NCI-H146 (cell line): ENCODE results near the gene APOL1.
"Not testable (repeated sequence)": the region's sequence is repeated elsewhere in the genome, so short reads cannot be mapped to it uniquely, and the experiment has no call there.

Experiments used
- DNase-seq: peaks from one replicate; lab custom pipeline; 2025; lab: John Stamatoyannopoulos, UW

APOL1 gene

GRCh38 chr22:36225333-36225922 is 27.5 kb upstream of the APOL1 start:
- DNase-seq: no peak

DNA sequence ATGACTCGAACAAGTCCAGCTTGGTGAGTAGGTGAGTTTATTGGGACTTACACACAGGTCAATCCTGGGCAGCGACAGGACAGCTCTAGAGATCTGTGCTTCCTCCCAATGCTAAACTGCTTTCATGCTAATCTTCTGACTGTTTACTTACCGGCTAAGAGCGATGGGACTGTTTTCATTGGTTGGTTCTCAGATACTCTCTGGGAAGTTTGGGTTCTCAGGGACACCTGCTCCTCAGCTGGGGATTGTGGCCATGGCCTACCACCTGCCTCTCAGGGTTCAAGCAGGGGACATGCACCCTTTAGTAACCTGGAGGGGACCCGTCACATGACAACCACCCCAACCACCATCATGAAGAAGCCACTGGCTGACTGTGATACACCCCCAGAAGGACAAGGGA is 26.7 kb upstream of the APOL1 start:
- no peak for DNase-seq

GRCh38 chr22:36227396-36227795 is 25.5 kb upstream of the APOL1 start:
- no peak for DNase-seq

DNA sequence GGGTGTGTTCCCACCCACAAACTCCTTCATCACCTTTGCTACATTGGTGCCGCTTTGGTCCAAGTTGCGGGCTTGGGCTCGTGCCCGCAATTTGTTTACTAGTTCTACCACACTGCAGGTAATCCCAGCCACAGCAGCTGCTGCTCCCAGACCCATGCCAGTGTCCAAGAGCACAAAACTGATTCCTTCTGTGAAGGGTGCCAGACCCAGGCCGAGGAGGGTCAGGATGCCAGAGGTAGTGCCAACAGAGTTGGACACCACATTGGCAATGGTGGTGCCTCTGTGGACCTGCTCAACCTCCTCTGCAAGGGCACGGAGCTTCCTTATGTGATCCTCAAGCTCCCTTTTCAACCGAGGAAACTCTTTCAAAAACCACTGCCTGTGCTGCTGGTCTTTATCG is 25.1 kb upstream of the APOL1 start:
- DNase-seq: no peak

DNA sequence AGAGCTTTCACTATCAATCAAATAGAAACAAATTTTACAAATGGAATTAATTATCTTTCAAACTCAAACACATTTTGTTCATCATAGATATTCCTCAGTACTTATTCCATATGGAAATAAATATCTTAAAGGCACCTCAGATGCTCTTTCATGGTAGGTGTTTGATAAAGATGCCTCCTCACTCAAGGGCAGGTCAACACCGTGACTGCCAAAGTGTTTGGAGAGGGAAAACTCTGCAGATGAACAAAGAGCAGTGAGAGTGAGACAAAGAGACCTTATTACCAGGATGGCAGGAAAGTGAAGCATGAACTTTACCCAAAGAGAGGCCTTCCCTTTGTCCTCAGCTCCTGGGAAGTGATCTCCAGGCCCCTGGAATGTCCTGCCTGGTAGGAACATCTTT is 24.6 kb upstream of the APOL1 start:
- DNase-seq: not testable (repeated sequence)

DNA sequence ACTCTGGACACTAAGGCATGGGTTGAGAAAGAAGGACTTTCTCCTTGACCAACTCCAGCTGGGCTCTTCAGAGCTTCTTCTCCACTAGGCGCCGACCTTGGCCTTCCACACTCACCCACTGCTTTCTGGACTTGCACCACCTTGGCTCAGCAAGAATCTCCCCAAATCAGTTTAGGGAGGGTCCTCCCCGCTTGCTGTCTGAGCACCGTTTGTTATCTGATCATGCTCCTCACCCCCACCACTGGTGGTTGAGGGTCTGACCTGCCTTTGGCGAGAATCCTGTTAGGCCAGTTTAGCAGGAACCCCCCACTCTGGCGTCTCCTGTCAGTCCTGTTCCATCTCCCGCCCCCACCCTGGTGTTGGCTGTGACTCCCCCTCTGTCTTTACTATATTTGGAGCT is 24.0 kb upstream of the APOL1 start:
- DNase-seq: no peak

DNA sequence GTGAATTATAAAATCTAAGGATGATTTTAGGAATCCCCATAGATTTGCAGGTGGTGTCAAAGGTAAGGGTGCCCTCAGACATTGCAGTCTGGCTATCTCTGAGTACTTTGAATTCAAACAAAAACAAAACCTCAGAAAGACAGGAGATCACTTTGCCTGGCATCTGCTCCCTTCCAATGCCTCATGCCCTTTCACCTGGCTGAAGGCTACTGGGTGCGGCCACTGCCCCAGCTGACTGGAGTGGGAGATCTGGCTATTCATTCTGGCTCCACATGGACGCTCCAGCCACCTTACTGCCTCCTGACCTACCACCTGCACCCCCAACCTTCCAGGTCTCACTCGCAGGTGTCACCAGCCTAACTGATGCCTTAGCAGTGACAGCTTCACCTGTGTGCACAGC is 23.3 kb upstream of the APOL1 start:
- not testable (repeated sequence) for DNase-seq

DNA sequence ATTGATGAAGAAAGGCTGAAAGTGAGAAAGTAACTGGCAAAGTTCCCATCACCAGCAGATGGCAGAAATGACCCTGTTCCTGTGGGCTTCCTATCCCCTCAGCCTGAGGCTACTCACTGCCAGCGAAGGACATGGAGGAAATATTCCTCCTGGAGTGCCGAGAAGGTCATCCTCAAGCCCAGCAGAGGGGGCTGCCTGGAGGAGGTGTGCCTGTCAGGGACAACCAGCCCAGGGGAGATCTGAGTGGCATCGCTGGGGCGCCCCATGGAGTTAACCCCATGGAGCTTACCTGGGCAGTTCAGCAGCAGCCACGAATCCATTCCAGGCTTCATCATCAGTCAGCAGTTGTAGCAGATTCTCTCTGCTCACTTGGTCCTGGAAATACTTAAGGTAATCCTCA is 21.9 kb upstream of the APOL1 start:
- not testable (repeated sequence) for DNase-seq

DNA sequence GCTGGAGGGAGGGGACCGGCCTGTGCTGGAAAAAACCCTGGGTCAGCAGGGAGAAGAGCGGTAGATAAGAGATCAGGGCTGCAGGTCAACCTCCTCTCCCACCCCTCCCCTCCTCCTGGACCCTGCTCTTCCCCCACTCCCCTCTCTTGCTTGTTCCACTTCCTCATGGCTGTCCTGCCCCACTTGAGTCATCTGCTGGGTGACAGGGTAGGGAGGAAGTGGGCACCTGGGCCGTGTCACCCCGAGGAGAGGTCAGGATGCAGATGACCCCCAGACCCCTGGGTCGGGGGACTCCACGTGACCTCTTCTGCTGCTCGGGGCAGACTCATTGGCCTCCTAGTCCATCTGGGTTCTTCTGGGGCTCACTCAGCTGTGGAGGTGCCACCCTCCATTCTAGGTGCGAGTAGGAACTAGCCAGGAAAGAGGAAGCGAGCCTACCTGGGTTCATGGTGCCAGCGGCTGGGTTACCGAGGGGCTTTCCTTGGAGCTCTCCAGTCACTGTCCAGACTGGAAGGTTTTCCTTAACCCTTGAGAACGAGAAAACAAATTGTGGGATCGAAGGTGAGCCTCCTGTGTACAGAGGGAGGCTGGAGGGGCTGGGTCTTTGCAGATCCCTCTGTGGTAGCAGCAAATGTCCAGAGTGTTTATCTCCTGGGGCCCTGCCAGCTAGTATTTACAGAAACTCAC is 20.1 kb upstream of the APOL1 start:
- no peak for DNase-seq

DNA sequence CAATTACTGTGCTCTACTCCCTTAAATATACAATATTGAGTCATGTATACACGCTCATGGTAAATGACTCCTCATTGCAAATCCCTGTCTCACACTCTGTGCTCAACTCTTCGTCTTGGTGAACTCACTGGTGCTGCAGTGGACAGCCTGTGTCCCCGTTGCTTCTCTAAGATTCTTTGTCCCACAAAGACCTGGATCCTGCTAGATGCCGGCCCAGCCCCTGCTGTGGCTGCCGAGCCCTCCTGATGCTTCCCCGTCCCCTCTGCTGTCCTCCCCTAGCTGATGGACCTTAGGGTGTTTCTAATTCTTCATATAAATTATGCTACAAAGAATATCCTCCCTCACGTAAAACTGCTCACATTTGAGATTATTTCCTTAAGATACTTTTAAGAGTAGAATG is 19.1 kb upstream of the APOL1 start:
- no peak for DNase-seq

GRCh38 chr22:36234213-36234612 is 18.7 kb upstream of the APOL1 start:
- no peak for DNase-seq

GRCh38 chr22:36234919-36235318 is 18.0 kb upstream of the APOL1 start:
- no peak for DNase-seq

GRCh38 chr22:36235585-36235984 is 17.3 kb upstream of the APOL1 start:
- no peak for DNase-seq

DNA sequence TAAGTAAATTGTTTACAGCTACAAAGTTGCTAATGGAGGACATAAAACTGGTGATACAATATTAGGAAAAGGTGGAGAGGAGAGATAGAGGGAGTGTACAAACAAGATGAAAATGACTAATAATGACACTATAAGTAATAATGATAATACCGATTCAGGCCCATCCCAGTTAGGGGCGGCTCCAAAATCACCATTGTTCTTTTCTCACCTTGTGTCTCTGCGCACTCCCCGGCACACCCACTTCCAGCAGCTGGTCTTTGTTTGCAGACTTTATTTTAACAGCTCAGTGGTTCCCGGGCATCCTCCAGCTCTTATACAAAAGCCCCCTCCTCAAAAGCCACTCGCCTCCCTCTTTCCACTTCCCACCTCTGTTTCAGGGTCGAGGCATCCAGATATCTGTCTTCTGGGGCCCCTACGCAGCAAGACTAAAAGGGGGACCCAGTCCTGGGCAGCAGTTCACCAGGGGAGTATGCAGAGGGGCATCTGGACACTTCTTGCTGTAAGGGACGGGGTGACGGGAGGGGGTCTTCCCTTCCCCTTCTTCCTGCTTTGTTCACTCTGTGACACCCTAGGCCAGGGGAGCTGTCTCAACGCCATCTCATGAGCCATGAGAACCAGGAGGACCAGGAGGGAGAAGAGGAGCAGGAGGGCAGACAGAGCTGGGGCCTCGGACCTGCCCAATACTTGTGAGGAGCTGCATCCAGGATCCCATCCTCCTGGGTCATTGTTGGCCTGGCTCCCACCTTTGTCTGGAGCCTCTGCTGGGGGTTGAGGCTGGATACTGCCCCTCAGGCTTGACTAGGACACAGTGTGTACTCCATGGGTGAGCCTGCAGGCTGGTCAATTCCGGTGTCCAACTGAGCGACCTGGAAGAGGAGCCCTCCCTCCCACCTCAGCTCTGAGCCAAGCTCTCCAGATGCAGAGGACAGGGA is 16.3 kb upstream of the APOL1 start:
- DNase-seq: no peak

DNA sequence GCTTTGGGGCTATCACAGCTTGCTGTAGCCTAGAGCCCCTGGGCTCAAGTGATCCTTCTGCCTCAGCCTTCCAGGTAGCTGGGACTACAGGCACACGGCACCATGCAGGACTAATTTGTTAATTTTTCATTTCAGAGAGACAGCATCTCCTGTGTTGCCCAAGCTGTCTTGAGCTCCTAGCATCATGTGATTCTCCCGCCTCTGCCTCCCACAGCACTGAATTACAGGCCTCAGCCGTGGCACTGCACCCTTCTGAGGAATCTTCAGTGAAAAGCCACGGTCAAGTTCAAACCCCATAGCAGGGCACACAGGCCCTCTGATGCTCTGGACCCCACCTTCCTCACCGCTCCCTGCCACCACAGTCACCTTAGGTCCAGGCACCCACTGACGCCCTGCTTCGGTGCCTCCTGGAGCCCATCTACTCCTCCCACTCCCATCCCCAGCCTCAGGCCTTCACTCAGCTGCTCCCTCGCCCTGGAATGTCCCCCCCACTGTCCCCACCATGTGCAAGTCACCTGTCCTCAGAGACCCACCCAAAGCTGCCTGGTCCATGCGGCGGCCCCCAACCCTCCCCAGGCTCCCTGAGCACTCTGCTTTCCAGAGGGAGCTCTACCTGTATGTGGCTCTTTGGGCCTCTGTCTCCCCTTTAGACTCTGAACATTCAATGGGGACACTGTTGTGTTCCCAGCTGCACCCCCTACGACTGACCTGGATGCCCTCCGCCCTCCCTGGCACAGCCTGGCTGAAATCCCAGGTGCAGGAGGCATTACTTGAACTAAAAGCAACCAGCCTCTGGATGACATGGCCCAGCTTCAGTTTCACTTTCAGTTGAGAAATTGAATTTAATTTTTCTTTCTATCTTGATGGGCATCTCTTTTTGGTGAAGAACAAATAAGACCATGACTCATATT is 15.2 kb upstream of the APOL1 start:
- DNase-seq: no peak

DNA sequence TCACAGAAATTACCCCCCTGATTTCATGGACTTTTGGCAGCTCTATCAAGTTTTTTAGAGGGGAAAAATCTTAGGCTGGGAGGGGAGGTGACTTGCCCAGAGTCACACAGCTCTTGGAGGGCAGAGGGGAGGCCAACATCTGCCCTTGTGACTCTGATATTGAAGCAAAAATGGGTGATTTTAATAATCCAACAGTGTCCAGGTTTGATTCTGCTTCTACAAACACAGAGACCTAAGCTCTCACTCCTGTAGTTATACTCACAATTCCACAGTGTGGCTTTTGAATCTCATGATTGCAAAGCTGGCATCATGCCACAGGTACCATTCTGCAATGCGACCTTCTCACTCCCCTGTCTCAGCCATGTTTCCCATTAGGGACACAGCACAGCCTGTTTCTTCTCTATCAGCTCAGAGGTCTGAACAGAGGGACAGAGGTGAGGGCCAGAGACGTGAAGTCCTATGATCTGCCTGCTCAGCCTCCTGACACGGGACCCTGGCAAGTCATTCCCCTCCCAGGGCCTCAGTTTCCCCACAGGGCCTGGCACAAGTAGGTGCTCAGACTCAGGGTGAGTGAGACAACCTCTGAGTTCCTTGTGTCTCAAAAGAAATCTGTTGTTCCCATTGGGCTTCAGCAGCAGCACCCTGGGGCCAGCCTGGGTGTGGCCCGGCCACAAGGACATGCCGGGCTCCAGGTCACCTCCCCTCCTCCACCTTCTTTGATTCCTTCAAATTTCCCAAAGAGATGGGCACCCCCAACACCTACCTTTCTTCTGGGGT is 14.4 kb upstream of the APOL1 start:
- DNase-seq: peak; percentile 17

GRCh38 chr22:36239150-36239400 is 13.9 kb upstream of the APOL1 start:
- DNase-seq: no peak

- DNase-seq: peak; percentile 88
These were observed 13.3 kb upstream of the APOL1 start, which contains the start of gene APOL2 for GRCh38 chr22:36239401-36240171. TSS of gene APOL2 (minus strand) at chr22:36239527. CDS start at chr22:36233162, 6,365 bp downstream.

DNA sequence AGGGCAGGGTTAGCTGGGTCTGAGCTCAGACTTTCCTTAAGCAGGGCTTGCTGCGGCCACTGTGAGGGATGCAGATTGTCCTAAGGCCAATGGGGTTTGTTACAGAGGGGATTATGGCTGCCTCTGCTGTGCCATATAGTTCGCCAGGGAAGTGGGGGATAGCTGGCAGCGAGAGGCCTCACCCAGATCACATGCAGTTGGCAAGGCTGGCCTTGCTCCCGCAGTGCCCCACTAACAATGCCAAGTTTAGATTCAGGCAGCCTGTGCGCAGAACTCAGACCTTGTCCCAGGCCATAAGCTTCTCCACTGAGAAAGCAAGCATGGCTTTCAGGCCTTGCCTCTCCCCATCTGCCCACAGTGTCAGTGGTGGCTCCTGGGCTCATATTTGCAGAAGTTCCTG is 8.9 kb upstream of the APOL1 start:
- DNase-seq: no peak
